Measurements from ENCODE around the gene NDC80.

NDC80 gene

GRCh38 chr18:2654928-2655177 is 83.5 kb downstream of the NDC80 start:
- H3K27me3 ChIP-seq (ENCODE audit: insufficient read depth, poor library complexity, severe bottlenecking): no peaks in the 10 kb centered on the region
- DNase-seq (ENCODE audit: low spot score) (no peak), ATAC-seq (ENCODE audit: low read depth) (peak; percentile 6; the same call in 2 of the 3 replicates)
- H3K9me3 ChIP-seq (ENCODE audit: severe bottlenecking): no peaks in the 10 kb centered on the region
- peak overlapping the region; percentile 71 for H3K27ac ChIP-seq (ENCODE audit: poor library complexity, severe bottlenecking)
- peaks cover 26% of the 10 kb centered on the region for H3K4me1 ChIP-seq (ENCODE audit: insufficient read depth, poor library complexity, severe bottlenecking)
- TF ChIP-seq CTCF (IDR thresholded peaks at IDR 0.05; ENCODE audit: poor library complexity, severe bottlenecking): no peak
- peaks cover 15% of the 10 kb centered on the region for H3K36me3 ChIP-seq (ENCODE audit: low read depth)
- H3K4me3 ChIP-seq (ENCODE audit: severe bottlenecking): peak overlapping the region; percentile 81

DNA sequence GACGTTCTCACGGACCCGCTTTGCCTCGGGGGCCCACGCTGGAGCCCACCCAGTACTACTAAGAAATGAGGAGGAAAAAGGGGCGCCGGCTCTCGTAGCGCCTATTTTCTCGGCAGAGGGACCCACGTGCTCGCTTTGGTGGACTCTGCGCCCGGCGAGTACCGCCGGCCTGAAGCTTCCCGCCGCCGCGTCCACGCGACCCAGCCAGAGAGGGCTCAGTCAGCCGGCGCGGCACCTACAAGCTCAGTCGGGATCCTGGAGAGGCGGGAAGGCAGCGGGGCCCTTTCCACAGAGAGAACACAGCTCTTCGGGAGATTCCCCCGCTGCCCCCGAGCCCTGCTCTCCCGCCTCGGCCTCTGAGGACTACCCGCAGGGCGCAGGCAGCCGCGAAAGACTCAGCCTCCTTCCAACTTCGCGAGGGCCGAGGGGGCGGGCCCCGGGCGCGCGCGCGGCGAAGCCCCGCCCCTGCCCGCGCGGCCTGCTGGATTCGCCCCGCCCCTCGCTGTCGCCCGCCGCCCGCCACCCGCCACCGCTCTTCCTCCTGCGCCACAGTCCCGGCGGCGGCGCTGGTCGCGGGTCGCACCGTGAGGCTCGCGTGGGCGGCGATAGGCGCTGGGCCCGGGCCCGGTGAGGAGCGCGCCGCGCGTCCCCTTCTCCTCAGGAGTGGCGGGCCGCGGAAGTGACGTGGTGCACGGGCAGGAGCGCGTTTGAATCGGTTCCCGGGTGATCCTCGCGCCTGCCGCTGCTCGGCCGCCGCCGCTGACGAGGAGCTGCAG is 84.0 kb downstream of the NDC80 start, which contains the start of gene SMCHD1:
SMCHD1 (plus strand) TSS at position 549 of the 776 bp plus-strand sequence. CDS start 350 bp downstream, outside the sequence.
- Histone ChIP-seq H3K4me1 (ENCODE audit: insufficient read depth, poor library complexity, severe bottlenecking) (peaks cover 26% of the 10 kb centered on the region), H3K36me3 (ENCODE audit: low read depth) (peaks cover 15% of the 10 kb centered on the region), H3K27me3 (ENCODE audit: insufficient read depth, poor library complexity, severe bottlenecking) (no peaks in the 10 kb centered on the region), H3K4me3 (ENCODE audit: severe bottlenecking) (peak within 1 kb of the TSS; percentile 81), H3K9me3 (ENCODE audit: severe bottlenecking) (no peaks in the 10 kb centered on the region), H3K27ac (ENCODE audit: poor library complexity, severe bottlenecking) (peak within 1 kb of the TSS; percentile 71)
- no peak for TF ChIP-seq CTCF (IDR thresholded peaks at IDR 0.05; ENCODE audit: poor library complexity, severe bottlenecking)
- DNase-seq (ENCODE audit: low spot score) (peak; percentile 86), ATAC-seq (ENCODE audit: low read depth) (peak; percentile 56)

- H3K4me1 ChIP-seq (ENCODE audit: insufficient read depth, poor library complexity, severe bottlenecking): peaks cover 26% of the 10 kb centered on the region
- peak overlapping the region; percentile 71 for H3K27ac ChIP-seq (ENCODE audit: poor library complexity, severe bottlenecking)
- H3K27me3 ChIP-seq (ENCODE audit: insufficient read depth, poor library complexity, severe bottlenecking): no peaks in the 10 kb centered on the region
- peak overlapping the region; percentile 81 for H3K4me3 ChIP-seq (ENCODE audit: severe bottlenecking)
- no peak; the same call in 1 of the 3 replicates for ATAC-seq (ENCODE audit: low read depth)
- TF ChIP-seq CTCF (IDR thresholded peaks at IDR 0.05; ENCODE audit: poor library complexity, severe bottlenecking): no peak
- no peaks in the 10 kb centered on the region for H3K9me3 ChIP-seq (ENCODE audit: severe bottlenecking)
- DNase-seq (ENCODE audit: low spot score): peak; percentile 57
- H3K36me3 ChIP-seq (ENCODE audit: low read depth): peaks cover 19% of the 10 kb centered on the region
These were observed 84.5 kb downstream of the NDC80 start for GRCh38 chr18:2655954-2656236.

DNA sequence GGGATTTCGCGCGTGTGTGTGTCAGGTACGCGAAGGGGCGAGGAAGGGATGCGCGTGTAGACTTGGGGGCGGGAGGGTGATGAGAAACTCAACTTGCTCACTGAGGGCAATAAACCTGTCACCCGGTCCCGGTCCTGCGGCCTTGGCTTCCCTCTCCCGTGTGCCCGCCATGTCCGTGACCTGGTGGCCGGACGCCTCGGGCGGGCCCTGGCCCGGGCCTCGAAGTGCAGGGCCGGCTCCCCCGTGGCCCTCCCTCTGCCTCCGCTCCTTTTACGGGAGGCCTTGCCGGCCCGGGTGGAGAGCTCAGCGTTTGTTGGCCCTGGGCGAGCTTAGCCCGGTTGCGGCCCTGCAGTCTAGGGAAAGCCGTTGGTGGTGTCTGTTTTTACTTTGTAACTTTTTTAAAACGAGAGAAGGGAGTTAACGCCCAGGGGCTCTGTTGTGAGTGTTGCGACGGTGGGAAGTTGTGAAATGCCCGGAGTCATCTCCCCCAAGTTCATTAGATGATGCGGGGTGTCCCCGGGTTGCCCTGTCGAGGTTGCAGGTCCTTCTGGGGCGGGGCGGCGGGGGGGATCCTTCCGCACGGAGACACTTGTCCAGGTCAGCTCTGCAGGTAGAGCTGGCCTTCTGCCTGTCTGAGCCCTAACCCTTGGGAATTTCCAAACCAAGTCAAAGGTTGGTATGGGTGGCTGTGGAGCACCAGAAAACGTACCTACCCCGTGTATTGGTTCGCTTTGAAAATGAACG is 85.1 kb downstream of the NDC80 start:
- ATAC-seq (ENCODE audit: low read depth) (peak; percentile 48), DNase-seq (ENCODE audit: low spot score) (no peak)
- no peak for TF ChIP-seq CTCF (IDR thresholded peaks at IDR 0.05; ENCODE audit: poor library complexity, severe bottlenecking)
- Histone ChIP-seq H3K36me3 (ENCODE audit: low read depth) (peaks cover 19% of the 10 kb centered on the region), H3K27me3 (ENCODE audit: insufficient read depth, poor library complexity, severe bottlenecking) (no peaks in the 10 kb centered on the region), H3K27ac (ENCODE audit: poor library complexity, severe bottlenecking) (peak overlapping the region; percentile 71), H3K4me1 (ENCODE audit: insufficient read depth, poor library complexity, severe bottlenecking) (peaks cover 26% of the 10 kb centered on the region), H3K9me3 (ENCODE audit: severe bottlenecking) (no peaks in the 10 kb centered on the region), H3K4me3 (ENCODE audit: severe bottlenecking) (peak overlapping the region; percentile 81)
